Stimulated activated CD4-positive, alpha-beta T cell treated with anti-CD3 and anti-CD28 coated beads, Interleukin-12 subunit alpha, Interleukin-12 subunit beta, amount 100 ng/mL, for 48 hours (primary cell): Measurements from ENCODE around the gene TMBIM1.
A peak's percentile ranks its signal among the peaks of the same experiment; 100 is the strongest.
"Not testable (repeated sequence)": the region's sequence is repeated elsewhere in the genome, so short reads cannot be mapped to it uniquely, and the experiment has no call there.

Experiments
- DNase-seq, 3 donors: peaks; one replicate each; pipeline ENCODE4 v3.0.0-alpha.2; 2020; ENCODE audit warnings: low read depth in 2 of 3, low spot score in 1 of 3

TMBIM1 gene

GRCh38 chr2:218291318-218292047 is 820 bp downstream of the TMBIM1 start:
- no peak for DNase-seq

GRCh38 chr2:218290316-218291261 is 1.7 kb downstream of the TMBIM1 start:
- peak in 1 of 3 donors; percentile 32 for DNase-seq

- no peak for DNase-seq
Observed at GRCh38 chr2:218289639-218290315, 2.5 kb downstream of the TMBIM1 start.

- peak; percentile 75 to 77 (median 76) for DNase-seq
Observed at GRCh38 chr2:218286570-218287459, 5.5 kb downstream of the TMBIM1 start.

- DNase-seq, result no peak
Observed at GRCh38 chr2:218285604-218286003, 6.7 kb downstream of the TMBIM1 start.

- DNase-seq, result peak in 2 of 3 donors; percentile 48 to 57
Observed at GRCh38 chr2:218284106-218284811, 8.0 kb downstream of the TMBIM1 start.

- no peak for DNase-seq
Observed at GRCh38 chr2:218282173-218282991, 9.9 kb downstream of the TMBIM1 start.

GRCh38 chr2:218281449-218281848 is 10.9 kb downstream of the TMBIM1 start:
- DNase-seq, result no peak

GRCh38 chr2:218280260-218280870 is 11.9 kb downstream of the TMBIM1 start:
- no peak for DNase-seq

GRCh38 chr2:218278531-218279360 is 13.6 kb downstream of the TMBIM1 start:
- DNase-seq, result no peak

GRCh38 chr2:218277921-218278320 is 14.4 kb downstream of the TMBIM1 start:
- DNase-seq, result no peak

GRCh38 chr2:218276986-218277755 is 15.1 kb downstream of the TMBIM1 start:
- DNase-seq, result no peak

GRCh38 chr2:218275371-218276072 is 16.8 kb downstream of the TMBIM1 start:
- no peak for DNase-seq

GRCh38 chr2:218274586-218274985 is 17.7 kb downstream of the TMBIM1 start:
- no peak for DNase-seq

GRCh38 chr2:218273908-218274249 is 18.4 kb downstream of the TMBIM1 start:
- no peak for DNase-seq

- DNase-seq, result not testable (repeated sequence)
Observed at GRCh38 chr2:218273214-218273907, 18.9 kb downstream of the TMBIM1 start.
